Mammary epithelial cell (primary cell): ENCODE measurements around the gene COX6A1.

ENCODE experiments used
- EZH2 ChIP-seq: IDR thresholded peaks from 2 replicates; pipeline ENCODE4 v1.6.1; 2012; ENCODE audit warnings: low read length, inconsistent platforms, borderline replicate concordance
- TF ChIP-seq, protein P1 (sequence below), 2 donors: IDR thresholded peaks in 1 of 2; conservative IDR thresholded peaks in 1 of 2; 2 replicates each; pipeline ENCODE4 v1.5.1; 2011 to 2012; ENCODE audit warnings: inconsistent platforms in 2 of 2, low read length in 2 of 2, mild to moderate bottlenecking in 2 of 2, control low read depth in 1 of 2, low read depth in 1 of 2; ENCODE audit not compliant: insufficient read depth in 1 of 2; ENCODE audit errors: extremely low read depth in 1 of 2

DNA sequence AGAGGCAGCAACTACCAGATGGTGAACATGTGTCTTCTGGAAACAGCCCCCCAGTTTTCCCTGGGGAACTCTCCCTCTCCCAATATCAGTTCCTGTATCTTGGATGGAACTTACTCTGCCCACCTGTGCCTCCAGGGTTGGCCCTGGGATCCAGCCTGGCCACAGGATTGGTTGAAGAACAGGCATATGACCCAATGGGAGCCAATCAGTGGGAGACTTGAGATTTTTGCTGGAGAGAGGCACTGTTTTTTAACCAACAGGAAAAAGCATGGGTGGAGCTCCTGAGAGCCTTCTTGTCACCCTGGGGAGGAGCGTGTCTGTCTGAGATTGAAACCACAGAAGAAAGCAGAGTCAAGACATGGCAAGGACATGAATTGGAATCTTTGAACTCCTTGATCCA is 33.6 kb upstream of the COX6A1 start:
- TF ChIP-seq, protein P1, sequence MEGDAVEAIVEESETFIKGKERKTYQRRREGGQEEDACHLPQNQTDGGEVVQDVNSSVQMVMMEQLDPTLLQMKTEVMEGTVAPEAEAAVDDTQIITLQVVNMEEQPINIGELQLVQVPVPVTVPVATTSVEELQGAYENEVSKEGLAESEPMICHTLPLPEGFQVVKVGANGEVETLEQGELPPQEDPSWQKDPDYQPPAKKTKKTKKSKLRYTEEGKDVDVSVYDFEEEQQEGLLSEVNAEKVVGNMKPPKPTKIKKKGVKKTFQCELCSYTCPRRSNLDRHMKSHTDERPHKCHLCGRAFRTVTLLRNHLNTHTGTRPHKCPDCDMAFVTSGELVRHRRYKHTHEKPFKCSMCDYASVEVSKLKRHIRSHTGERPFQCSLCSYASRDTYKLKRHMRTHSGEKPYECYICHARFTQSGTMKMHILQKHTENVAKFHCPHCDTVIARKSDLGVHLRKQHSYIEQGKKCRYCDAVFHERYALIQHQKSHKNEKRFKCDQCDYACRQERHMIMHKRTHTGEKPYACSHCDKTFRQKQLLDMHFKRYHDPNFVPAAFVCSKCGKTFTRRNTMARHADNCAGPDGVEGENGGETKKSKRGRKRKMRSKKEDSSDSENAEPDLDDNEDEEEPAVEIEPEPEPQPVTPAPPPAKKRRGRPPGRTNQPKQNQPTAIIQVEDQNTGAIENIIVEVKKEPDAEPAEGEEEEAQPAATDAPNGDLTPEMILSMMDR (conservative IDR thresholded peaks at IDR 0.05 in 1 of 2, IDR thresholded peaks at IDR 0.05 in 1 of 2; ENCODE audit: extremely low read depth in 1 of 2, insufficient read depth in 1 of 2, low read depth in 1 of 2, low read length in 2 of 2) = no peak
- no peak for TF ChIP-seq EZH2
